GM10847 (cell line): ENCODE measurements around the gene NAT14.

Experiments used
- POLR2A ChIP-seq: IDR thresholded peaks from 2 replicates; pipeline ENCODE4 v1.6.1; 2011; ENCODE audit not compliant: insufficient read length; ENCODE audit errors: extremely low read depth

The NAT14 gene

GRCh38 chr19:55498246-55498840 lies 13.4 kb downstream of the NAT14 start:
- TF ChIP-seq POLR2A, result no peak

- TF ChIP-seq POLR2A, result no peak
These were observed 15.5 kb downstream of the NAT14 start for GRCh38 chr19:55500368-55500952.

GRCh38 chr19:55502197-55502952 lies 17.4 kb downstream of the NAT14 start:
- TF ChIP-seq POLR2A, result no peak

- no peak for TF ChIP-seq POLR2A
These were observed 18.1 kb downstream of the NAT14 start for GRCh38 chr19:55503157-55503501.

GRCh38 chr19:55503502-55504251 lies 18.7 kb downstream of the NAT14 start:
- no peak for TF ChIP-seq POLR2A

GRCh38 chr19:55504252-55504603 lies 19.2 kb downstream of the NAT14 start:
- TF ChIP-seq POLR2A, result no peak

GRCh38 chr19:55504981-55505380 lies 20.0 kb downstream of the NAT14 start:
- TF ChIP-seq POLR2A, result no peak

GRCh38 chr19:55508120-55508519 lies 23.1 kb downstream of the NAT14 start:
- no peak for TF ChIP-seq POLR2A

- TF ChIP-seq POLR2A, result no peak
These were observed 32.1 kb downstream of the NAT14 start for GRCh38 chr19:55516878-55517620.

- no peak for TF ChIP-seq POLR2A
These were observed 34.7 kb downstream of the NAT14 start for GRCh38 chr19:55519451-55520311.

- TF ChIP-seq POLR2A, result no peak
These were observed 35.8 kb downstream of the NAT14 start for GRCh38 chr19:55520691-55521292.

GRCh38 chr19:55525289-55526101 lies 40.5 kb downstream of the NAT14 start:
- no peak for TF ChIP-seq POLR2A
